Measurements from ENCODE around the gene CAMTA1. TPM values are rescaled to one million over a fixed set of nuclear protein-coding genes. Genes with fewer than 3 reads are reported as not detected.

Gene CAMTA1
- polyA plus RNA-seq, 1 donor from 2014 or later: 162 TPM

DNA sequence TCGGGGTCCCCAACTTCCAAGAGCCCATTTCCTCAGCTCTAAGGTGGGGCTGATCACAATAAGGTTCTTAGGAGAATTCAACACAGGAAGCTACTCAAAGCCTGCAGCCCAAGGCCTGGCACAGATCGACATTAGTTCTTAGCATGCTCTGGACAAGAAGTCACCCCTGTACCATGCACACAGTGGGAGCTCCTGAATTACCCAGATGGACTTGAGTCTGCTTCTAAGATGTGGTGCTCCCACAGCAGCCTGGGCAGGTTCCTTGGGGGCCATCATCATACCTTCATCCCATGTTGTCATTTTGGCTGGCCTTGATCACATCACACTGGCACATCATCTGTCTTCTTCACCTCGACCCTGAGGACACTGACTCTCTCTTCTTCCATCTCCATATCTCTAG is 832.6 kb downstream of the CAMTA1 start:
- Histone ChIP-seq H3K4me2 (ENCODE audit: low read length) (no peak overlapping the region), H3K9ac (ENCODE audit: low read length) (no peak overlapping the region), H3K36me3 (ENCODE audit: insufficient read depth, low read length) (no peaks in the 10 kb centered on the region), H2AFZ (ENCODE audit: low read depth, low read length) (no peak overlapping the region), H3F3A (ENCODE audit: insufficient read depth, low read length, poor library complexity, severe bottlenecking) (no peaks in the 10 kb centered on the region), H3K27ac (ENCODE audit: low read length) (no peak overlapping the region), H3K9me3 (ENCODE audit: low read length) (no peaks in the 10 kb centered on the region), H4K20me1 (ENCODE audit: insufficient read depth) (no peaks in the 10 kb centered on the region), H3K27me3 (ENCODE audit: insufficient read depth, low read depth, low read length) (no peaks in the 10 kb centered on the region), H3K79me2 (replicated peaks; ENCODE audit: insufficient read depth, low read length) (no peaks in the 10 kb centered on the region), H3K4me3 (ENCODE audit: low read length) (no peak overlapping the region), H3K9me2 (ENCODE audit: insufficient read depth, low read length) (no peaks in the 10 kb centered on the region)
- no peak for TF ChIP-seq CTCF (IDR thresholded peaks at IDR 0.05; ENCODE audit: poor library complexity, severe bottlenecking)
- no peak for TF ChIP-seq TAF1 (IDR thresholded peaks at IDR 0.05; ENCODE audit: low read depth)
- TF ChIP-seq EP300 (conservative IDR thresholded peaks at IDR 0.05; ENCODE audit: poor library complexity, severe bottlenecking): no peak
- no peak for TF ChIP-seq MXI1 (conservative IDR thresholded peaks at IDR 0.05; ENCODE audit: poor library complexity, severe bottlenecking)
- no peak for TF ChIP-seq SMC3 (conservative IDR thresholded peaks at IDR 0.05; ENCODE audit: poor library complexity)
- TF ChIP-seq, protein P1, sequence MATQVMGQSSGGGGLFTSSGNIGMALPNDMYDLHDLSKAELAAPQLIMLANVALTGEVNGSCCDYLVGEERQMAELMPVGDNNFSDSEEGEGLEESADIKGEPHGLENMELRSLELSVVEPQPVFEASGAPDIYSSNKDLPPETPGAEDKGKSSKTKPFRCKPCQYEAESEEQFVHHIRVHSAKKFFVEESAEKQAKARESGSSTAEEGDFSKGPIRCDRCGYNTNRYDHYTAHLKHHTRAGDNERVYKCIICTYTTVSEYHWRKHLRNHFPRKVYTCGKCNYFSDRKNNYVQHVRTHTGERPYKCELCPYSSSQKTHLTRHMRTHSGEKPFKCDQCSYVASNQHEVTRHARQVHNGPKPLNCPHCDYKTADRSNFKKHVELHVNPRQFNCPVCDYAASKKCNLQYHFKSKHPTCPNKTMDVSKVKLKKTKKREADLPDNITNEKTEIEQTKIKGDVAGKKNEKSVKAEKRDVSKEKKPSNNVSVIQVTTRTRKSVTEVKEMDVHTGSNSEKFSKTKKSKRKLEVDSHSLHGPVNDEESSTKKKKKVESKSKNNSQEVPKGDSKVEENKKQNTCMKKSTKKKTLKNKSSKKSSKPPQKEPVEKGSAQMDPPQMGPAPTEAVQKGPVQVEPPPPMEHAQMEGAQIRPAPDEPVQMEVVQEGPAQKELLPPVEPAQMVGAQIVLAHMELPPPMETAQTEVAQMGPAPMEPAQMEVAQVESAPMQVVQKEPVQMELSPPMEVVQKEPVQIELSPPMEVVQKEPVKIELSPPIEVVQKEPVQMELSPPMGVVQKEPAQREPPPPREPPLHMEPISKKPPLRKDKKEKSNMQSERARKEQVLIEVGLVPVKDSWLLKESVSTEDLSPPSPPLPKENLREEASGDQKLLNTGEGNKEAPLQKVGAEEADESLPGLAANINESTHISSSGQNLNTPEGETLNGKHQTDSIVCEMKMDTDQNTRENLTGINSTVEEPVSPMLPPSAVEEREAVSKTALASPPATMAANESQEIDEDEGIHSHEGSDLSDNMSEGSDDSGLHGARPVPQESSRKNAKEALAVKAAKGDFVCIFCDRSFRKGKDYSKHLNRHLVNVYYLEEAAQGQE (IDR thresholded peaks at IDR 0.05; ENCODE audit: borderline replicate concordance): no peak
- TF ChIP-seq RAD21 (conservative IDR thresholded peaks at IDR 0.05): no peak
- TF ChIP-seq EZH2 (IDR thresholded peaks at IDR 0.05; ENCODE audit: borderline replicate concordance, insufficient read depth, low read length, poor library complexity, severe bottlenecking): no peak
- no peak for TF ChIP-seq POLR2AphosphoS5 (IDR thresholded peaks at IDR 0.05)

- no peaks in the 10 kb centered on the region for H3K27me3 ChIP-seq (ENCODE audit: insufficient read depth, low read depth, low read length)
- H3K9ac ChIP-seq (ENCODE audit: low read length): no peak overlapping the region
- TF ChIP-seq, protein P1 (IDR thresholded peaks at IDR 0.05; ENCODE audit: borderline replicate concordance): no peak
- TF ChIP-seq CTCF (IDR thresholded peaks at IDR 0.05; ENCODE audit: poor library complexity, severe bottlenecking): no peak
- TF ChIP-seq EZH2 (IDR thresholded peaks at IDR 0.05; ENCODE audit: borderline replicate concordance, insufficient read depth, low read length, poor library complexity, severe bottlenecking): no peak
- TF ChIP-seq MXI1 (conservative IDR thresholded peaks at IDR 0.05; ENCODE audit: poor library complexity, severe bottlenecking): no peak
- no peak for TF ChIP-seq TAF1 (IDR thresholded peaks at IDR 0.05; ENCODE audit: low read depth)
- no peak for TF ChIP-seq SMC3 (conservative IDR thresholded peaks at IDR 0.05; ENCODE audit: poor library complexity)
- no peak for TF ChIP-seq RAD21 (conservative IDR thresholded peaks at IDR 0.05)
These were observed 834.9 kb downstream of the CAMTA1 start for GRCh38 chr1:7620196-7620595.

More at GRCh38 chr1:7620196-7620595, 834.9 kb downstream of the CAMTA1 start:
- H3K27ac ChIP-seq (ENCODE audit: low read length): no peak overlapping the region
- no peaks in the 10 kb centered on the region for H3K36me3 ChIP-seq (ENCODE audit: insufficient read depth, low read length)
- H3K9me2 ChIP-seq (ENCODE audit: insufficient read depth, low read length): no peaks in the 10 kb centered on the region
- no peaks in the 10 kb centered on the region for H4K20me1 ChIP-seq (ENCODE audit: insufficient read depth)
- H2AFZ ChIP-seq (ENCODE audit: low read depth, low read length): no peak overlapping the region
- no peak overlapping the region for H3K4me3 ChIP-seq (ENCODE audit: low read length)
- H3K9me3 ChIP-seq (ENCODE audit: low read length): no peaks in the 10 kb centered on the region
- H3K79me2 ChIP-seq (replicated peaks; ENCODE audit: insufficient read depth, low read length): no peaks in the 10 kb centered on the region
- no peak overlapping the region for H3K4me2 ChIP-seq (ENCODE audit: low read length)
- H3F3A ChIP-seq (ENCODE audit: insufficient read depth, low read length, poor library complexity, severe bottlenecking): no peaks in the 10 kb centered on the region

Measured in neural cell (in vitro differentiated cells).